Osteocyte (in vitro differentiated cells): ENCODE results near the gene AIF1L. TPM values are rescaled to one million over a fixed set of nuclear protein-coding genes. Genes with fewer than 3 reads are reported as not detected.

Experiments
- DNase-seq: peaks from one replicate; pipeline ENCODE4 v3.0.0; 2021; ENCODE audit warnings: mixed read lengths; ENCODE audit not compliant: unreplicated experiment; ENCODE audit errors: extremely low spot score
- H3K27ac Mint-ChIP-seq: one replicate; pipeline ENCODE4 v1.8.0; 2021; ENCODE audit warnings: mild to moderate bottlenecking, mixed read lengths; ENCODE audit not compliant: unreplicated experiment
- H3K27me3 Mint-ChIP-seq: one replicate; pipeline ENCODE4 v1.8.0; 2021; ENCODE audit warnings: mixed read lengths; ENCODE audit not compliant: unreplicated experiment
- H3K36me3 Mint-ChIP-seq: one replicate; pipeline ENCODE4 v1.8.0; 2021; ENCODE audit warnings: mixed read lengths; ENCODE audit not compliant: unreplicated experiment
- H3K4me1 Mint-ChIP-seq: one replicate; pipeline ENCODE4 v1.8.0; 2021; ENCODE audit warnings: mixed read lengths; ENCODE audit not compliant: unreplicated experiment
- H3K4me3 Mint-ChIP-seq: one replicate; pipeline ENCODE4 v1.8.0; 2021; ENCODE audit warnings: mild to moderate bottlenecking, moderate library complexity, mixed read lengths; ENCODE audit not compliant: unreplicated experiment
- H3K9me3 Mint-ChIP-seq: one replicate; pipeline ENCODE4 v1.8.0; 2021; ENCODE audit warnings: mixed read lengths; ENCODE audit not compliant: unreplicated experiment
- CTCF ChIP-seq: fragments of 200-600 bp; sonication (generic); IDR thresholded peaks from 2 replicates; pipeline ENCODE4 v1.5.0; 2021; ENCODE audit warnings: antibody characterized with exemption, mild to moderate bottlenecking, moderate library complexity
- total RNA-seq: library from RNA; stranded (reverse); gene quantifications from 2 replicates; pipeline ENCODE4 v1.2.1, GENCODE V29; 2021

Gene AIF1L
- total RNA-seq, 1 donor from 2014 or later = 26.3 TPM

- Mint-ChIP-seq H3K4me1 (no peaks in the 10 kb centered on the region), H3K36me3 (no peaks in the 10 kb centered on the region), H3K4me3 (no peak overlapping the region), H3K27me3 (peaks cover 13% of the 10 kb centered on the region), H3K27ac (no peak overlapping the region), H3K9me3 (no peaks in the 10 kb centered on the region)
- DNase-seq = no peak
- no peak for TF ChIP-seq CTCF
Measured at GRCh38 chr9:131082774-131083512, 13.4 kb upstream of the AIF1L start.

GRCh38 chr9:131084661-131085369 lies 11.5 kb upstream of the AIF1L start:
- Mint-ChIP-seq H3K27me3 (peaks cover 13% of the 10 kb centered on the region), H3K27ac (no peak overlapping the region), H3K9me3 (no peaks in the 10 kb centered on the region), H3K4me1 (no peaks in the 10 kb centered on the region), H3K4me3 (no peak overlapping the region), H3K36me3 (no peaks in the 10 kb centered on the region)
- no peak for DNase-seq
- TF ChIP-seq CTCF = no peak

- DNase-seq = no peak
- H3K27ac Mint-ChIP-seq = no peak overlapping the region
- H3K9me3 Mint-ChIP-seq = no peaks in the 10 kb centered on the region
- H3K27me3 Mint-ChIP-seq = peaks cover 13% of the 10 kb centered on the region
- H3K4me1 Mint-ChIP-seq = no peaks in the 10 kb centered on the region
- TF ChIP-seq CTCF = no peak
- no peaks in the 10 kb centered on the region for H3K36me3 Mint-ChIP-seq
- H3K4me3 Mint-ChIP-seq = no peak overlapping the region
Measured at GRCh38 chr9:131085370-131086122, 10.8 kb upstream of the AIF1L start.

- Mint-ChIP-seq H3K9me3 (no peaks in the 10 kb centered on the region), H3K4me1 (no peaks in the 10 kb centered on the region), H3K36me3 (no peaks in the 10 kb centered on the region), H3K27ac (no peak overlapping the region), H3K4me3 (no peak overlapping the region), H3K27me3 (peaks cover 6% of the 10 kb centered on the region)
- DNase-seq = no peak
- TF ChIP-seq CTCF = no peak
Measured at GRCh38 chr9:131087354-131087893, 8.9 kb upstream of the AIF1L start.
